SKM-1 (cell line): ENCODE results near the gene MOB4.
A peak's percentile ranks its signal among the peaks of the same experiment; 100 is the strongest.
"Not testable (repeated sequence)": the region's sequence is repeated elsewhere in the genome, so short reads cannot be mapped to it uniquely, and the experiment has no call there.

Experiments used
- DNase-seq: peaks from one replicate; lab custom pipeline; 2025; ENCODE audit not compliant: unreplicated experiment; lab: John Stamatoyannopoulos, UW

Gene MOB4

GRCh38 chr2:197515739-197516392, at the start of gene MOB4:
TSS of gene MOB4 (plus strand) at chr2:197516066. CDS start at chr2:197516087, 21 bp downstream.
- peak; percentile 97 for DNase-seq

DNA sequence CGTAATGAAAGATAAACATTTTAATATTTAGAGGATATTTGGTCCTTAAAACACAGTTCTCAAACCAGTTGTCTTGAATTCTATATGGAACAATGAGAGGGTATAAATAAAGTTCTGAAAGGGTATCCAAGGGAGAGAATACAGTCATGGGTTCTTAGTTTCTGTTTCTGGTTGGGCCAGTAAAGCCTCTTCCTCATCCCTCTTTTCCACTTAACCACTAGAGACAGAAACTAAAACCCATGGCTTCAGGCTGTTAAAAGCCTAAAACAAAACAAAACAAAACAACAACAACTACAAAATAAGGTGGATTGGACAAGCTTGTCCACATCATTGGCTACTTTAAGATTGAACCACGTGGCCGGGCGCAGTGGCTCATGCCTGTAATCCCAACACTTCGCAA, 43.7 kb upstream of the MOB4 start:
- no peak for DNase-seq

GRCh38 chr2:197477797-197478196, 38.1 kb upstream of the MOB4 start:
- no peak for DNase-seq

GRCh38 chr2:197480165-197481036, 35.5 kb upstream of the MOB4 start:
- no peak for DNase-seq

GRCh38 chr2:197484248-197484647, 31.6 kb upstream of the MOB4 start:
- not testable (repeated sequence) for DNase-seq

GRCh38 chr2:197486175-197486574, 29.7 kb upstream of the MOB4 start:
- no peak for DNase-seq

DNA sequence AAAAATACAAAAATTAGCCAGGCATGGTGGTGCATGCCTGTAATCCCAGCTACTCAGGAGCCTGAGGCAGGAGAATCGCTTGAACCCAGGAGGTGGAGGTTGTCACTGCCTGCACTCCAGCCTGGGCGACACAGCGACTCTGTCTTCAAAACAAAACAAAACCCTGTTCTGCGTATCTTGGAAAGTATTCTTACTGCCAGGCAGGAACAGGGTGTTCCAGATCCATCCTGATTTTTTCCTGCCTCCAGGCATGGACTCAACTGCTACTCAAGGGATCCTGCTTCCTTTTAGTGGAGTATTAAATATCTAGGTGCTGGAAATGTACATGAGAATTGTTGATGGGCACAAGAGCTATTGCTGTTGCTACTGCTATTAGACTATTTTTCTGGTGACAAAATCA, 28.5 kb upstream of the MOB4 start:
- no peak for DNase-seq

GRCh38 chr2:197495433-197496134, 20.3 kb upstream of the MOB4 start:
- DNase-seq, result no peak

GRCh38 chr2:197496695-197497094, 19.2 kb upstream of the MOB4 start:
- no peak for DNase-seq

DNA sequence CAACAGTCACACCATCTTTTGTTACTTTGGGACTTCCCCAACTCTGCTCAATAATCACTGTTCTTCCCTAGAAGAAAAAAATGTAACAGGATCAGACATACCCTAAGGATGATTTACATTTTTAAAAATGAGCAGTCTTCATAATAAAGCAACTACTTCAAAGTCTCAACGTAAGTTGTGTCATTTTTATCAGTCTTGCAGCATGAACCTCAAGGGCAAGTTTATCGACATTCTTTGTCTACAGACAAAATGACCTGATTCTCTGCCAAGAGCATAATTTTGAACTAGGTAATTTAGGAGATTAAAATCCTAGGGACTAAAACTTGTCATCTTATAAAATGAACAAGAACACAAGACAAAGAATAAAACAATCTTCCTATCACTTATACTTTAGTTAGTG, 18.5 kb upstream of the MOB4 start:
- DNase-seq, result no peak

- DNase-seq, result no peak
These were observed 17.5 kb upstream of the MOB4 start for GRCh38 chr2:197498235-197498936.

DNA sequence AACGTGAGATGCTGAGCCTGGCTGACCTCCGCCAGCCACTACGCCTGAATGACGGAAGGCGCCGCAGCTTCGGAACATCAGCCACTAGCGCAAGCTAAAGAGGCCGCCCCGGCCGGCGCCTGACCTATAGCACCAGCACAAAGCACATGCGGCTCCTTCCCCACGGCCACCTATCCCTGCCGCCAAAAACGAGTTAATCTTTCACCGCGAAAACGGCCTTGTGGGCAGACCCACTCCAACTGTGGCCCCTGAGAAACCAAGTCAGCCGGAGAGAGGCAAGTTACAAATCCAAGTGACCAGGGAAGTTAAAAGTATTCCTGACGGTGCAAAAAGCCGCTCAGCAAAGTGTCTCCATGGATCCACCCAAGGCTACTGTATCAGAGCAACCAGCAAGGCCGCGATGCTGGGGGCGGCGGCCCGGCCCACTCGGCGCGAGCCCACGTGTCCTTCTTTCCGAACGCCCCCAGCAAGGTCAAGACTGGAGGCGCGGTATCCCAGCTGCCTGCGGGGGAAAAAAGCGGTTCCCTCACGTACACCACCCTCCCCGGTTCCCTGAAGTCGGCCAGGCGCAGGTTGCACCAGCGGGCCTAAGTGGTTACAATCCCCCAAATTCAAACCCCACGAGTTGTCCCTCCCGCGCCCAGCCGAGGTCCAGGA, 16.8 kb upstream of the MOB4 start:
- DNase-seq, result no peak

DNA sequence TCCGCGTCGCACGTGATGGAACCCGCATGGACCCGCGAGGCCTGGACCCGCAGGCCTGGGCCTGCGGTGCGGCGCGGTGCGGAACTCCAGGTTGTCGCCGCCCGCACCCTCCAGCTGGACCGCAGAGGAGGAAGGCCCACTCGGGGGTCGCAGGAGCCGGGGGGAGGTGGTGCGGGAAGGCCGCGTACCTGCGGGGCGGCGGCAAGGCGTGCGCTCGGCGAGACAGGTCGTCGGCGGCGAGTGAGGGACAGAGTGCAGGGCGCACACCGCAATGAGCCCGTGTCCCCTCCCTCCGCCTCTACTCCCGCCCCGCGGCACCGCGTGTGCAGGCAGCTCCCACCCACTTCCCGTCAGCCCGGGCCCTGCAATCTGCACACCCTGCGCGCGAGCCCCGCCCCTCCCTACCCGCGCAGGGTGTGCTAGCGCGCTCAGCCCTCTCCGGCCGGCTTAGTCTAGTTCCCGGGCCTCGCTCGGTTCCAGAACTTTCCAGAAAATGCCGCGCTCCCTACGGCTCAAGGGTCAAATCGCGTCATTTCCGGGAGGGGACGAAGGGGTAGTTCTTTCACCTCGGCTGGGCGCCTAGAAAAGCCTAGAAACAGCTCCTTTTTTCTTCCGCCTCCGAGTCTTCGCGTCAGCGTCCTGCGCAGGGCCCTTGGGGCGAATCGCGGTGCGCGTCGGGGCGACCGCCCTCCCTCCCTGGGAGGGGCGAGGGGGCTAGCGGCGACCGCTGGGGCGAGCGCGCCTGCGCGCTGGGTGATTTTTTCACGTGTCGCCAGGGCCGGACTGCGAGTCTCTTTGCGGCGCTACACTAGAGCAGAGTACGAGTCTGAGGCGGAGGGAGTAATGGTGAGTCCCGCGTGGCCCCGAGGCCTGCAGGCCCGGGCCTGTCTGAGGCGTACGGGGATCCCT, 16.0 kb upstream of the MOB4 start, which contains the start of the genes HSPD1 and HSPE1:
TSS of gene HSPD1 (minus strand) at position 247 of the 909 bp plus-strand sequence. CDS start 992 bp downstream, outside the sequence.
TSS of gene HSPE1 (plus strand) at position 786 of the 909 bp plus-strand sequence. CDS start at position 844, 58 bp downstream.
- peak; percentile 98 for DNase-seq

DNA sequence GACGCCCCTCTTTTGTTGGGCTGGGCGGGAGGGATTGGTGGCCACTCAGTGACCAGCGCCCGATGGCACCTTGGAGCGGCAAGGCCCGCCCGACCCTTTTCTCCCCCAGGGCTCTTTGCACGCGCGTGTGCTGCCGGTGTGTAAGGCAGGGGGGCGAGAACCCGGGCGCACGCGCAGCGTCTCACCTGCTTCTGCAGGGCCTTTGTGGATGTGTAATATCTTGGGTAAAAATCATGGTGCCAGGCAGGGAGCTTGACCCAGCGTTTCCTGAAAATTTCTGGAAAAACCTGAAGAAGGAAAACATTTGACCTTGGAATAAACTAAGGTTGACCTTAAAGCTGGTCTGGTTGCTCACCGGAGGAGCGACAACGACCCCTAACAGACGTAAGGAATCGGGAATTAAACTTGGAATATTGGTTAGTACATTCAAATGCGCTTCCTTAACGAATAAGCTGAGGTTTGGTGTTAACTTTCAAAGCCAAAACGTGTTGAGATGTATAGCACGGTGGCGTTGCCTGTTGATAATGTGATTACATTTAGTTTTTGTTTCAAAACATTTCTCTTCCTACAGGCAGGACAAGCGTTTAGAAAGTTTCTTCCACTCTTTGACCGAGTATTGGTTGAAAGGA, 15.2 kb upstream of the MOB4 start:
- no peak for DNase-seq

GRCh38 chr2:197502201-197502600, 13.7 kb upstream of the MOB4 start:
- no peak for DNase-seq

DNA sequence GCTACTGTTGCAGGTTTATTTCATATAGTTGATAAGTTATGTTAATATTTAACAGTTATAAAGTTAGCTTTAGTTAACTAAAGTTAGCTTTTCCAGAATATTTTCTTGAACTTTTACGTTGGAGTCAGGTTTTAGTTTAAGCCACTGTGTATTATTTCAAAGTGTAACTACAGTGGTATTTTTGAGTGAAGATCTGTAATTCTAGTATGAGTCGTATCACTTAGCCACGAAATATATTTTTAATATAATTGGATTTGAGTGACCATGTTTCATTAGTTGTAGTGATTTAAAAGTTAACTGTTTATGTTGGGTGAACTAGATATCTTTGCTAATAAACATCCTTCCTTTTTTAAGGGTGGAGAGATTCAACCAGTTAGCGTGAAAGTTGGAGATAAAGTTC, 13.2 kb upstream of the MOB4 start:
- DNase-seq, result no peak

- no peak for DNase-seq
These were observed 11.9 kb upstream of the MOB4 start for GRCh38 chr2:197504000-197504399.

GRCh38 chr2:197504512-197504911, 11.4 kb upstream of the MOB4 start:
- DNase-seq, result no peak

GRCh38 chr2:197506658-197507057, 9.2 kb upstream of the MOB4 start:
- DNase-seq, result no peak
